ENCODE data around the gene STPG4.

DNA sequence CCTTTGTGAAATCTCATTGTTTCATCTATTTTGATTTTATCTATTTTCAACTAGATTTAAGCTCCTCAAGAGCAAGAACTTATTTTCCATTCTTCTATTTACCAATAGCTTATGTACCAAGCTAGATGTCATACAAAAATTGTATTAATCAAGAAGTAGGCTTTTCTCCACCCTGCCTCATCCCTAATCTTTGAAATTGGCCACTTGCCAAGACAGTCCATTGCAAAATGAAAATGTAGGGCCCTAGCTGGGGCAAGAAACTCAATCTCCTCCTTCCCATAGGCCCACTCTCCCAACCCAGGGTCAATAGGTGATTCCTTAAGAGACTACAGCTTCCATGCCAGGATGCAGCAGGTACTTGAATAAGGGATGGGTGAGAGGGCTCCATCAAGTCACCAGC is 39.3 kb upstream of the STPG4 start:
- no peak for TF ChIP-seq EZH2 (IDR thresholded peaks at IDR 0.05; ENCODE audit: low read depth)
- TF ChIP-seq, protein P1, sequence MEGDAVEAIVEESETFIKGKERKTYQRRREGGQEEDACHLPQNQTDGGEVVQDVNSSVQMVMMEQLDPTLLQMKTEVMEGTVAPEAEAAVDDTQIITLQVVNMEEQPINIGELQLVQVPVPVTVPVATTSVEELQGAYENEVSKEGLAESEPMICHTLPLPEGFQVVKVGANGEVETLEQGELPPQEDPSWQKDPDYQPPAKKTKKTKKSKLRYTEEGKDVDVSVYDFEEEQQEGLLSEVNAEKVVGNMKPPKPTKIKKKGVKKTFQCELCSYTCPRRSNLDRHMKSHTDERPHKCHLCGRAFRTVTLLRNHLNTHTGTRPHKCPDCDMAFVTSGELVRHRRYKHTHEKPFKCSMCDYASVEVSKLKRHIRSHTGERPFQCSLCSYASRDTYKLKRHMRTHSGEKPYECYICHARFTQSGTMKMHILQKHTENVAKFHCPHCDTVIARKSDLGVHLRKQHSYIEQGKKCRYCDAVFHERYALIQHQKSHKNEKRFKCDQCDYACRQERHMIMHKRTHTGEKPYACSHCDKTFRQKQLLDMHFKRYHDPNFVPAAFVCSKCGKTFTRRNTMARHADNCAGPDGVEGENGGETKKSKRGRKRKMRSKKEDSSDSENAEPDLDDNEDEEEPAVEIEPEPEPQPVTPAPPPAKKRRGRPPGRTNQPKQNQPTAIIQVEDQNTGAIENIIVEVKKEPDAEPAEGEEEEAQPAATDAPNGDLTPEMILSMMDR (conservative IDR thresholded peaks at IDR 0.05) = no peak
